Activated CD8-positive, alpha-beta memory T cell treated with anti-CD3 and anti-CD28 coated beads, Interleukin-2, amount 50 U/mL, for 24 hours (primary cell): ENCODE data around the gene HIP1R.
A peak's percentile ranks its signal among the peaks of the same experiment; 100 is the strongest.
"Not testable (repeated sequence)": the region's sequence is repeated elsewhere in the genome, so short reads cannot be mapped to it uniquely, and the experiment has no call there.

ENCODE experiments used
- DNase-seq: peaks from one replicate; pipeline ENCODE4 v3.0.0-alpha.2; 2020; ENCODE audit errors: extremely low read depth

HIP1R gene

DNA sequence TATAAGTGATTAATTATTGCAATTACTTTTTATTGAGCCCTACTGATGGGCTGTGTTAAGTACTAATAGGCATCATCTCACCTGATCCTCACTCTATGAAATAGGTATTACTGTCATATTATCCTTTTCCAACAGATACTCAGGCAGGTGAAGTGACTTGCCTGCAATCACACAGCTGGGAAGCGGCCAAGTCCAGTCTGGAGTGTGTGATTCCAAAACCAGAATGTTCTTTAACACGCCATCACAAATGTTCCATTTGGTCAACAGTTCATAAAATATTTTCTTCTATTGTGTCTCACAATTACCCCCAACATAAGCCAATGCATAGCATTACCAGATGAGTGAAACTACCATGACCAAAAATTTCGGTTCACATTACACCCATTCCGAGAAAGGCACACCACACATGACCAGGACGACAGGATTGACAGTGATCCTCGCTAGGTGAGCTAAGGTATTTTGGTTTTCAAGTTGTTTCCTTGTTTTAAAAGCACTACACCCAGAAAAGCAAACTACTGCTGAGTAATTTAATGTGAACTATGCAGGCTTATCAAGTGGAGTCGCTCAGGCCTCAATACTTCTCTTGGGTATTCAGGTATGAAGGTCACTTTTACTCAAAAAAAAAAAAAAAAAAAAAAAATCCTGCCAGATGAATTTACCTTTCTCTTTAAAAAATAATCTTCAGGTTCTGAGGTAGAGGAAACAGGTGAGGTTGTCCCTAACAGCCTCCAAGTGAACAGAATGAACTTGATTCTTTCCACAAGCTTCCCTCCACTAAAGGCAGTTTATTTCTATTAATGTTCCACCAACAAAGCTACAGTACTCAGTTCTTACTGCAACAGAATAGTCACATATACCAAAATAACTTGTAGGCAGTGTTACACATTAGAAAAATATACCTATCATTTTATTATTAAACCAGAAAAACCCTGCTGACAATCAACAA, 58.2 kb downstream of the HIP1R start:
- DNase-seq = no peak

DNA sequence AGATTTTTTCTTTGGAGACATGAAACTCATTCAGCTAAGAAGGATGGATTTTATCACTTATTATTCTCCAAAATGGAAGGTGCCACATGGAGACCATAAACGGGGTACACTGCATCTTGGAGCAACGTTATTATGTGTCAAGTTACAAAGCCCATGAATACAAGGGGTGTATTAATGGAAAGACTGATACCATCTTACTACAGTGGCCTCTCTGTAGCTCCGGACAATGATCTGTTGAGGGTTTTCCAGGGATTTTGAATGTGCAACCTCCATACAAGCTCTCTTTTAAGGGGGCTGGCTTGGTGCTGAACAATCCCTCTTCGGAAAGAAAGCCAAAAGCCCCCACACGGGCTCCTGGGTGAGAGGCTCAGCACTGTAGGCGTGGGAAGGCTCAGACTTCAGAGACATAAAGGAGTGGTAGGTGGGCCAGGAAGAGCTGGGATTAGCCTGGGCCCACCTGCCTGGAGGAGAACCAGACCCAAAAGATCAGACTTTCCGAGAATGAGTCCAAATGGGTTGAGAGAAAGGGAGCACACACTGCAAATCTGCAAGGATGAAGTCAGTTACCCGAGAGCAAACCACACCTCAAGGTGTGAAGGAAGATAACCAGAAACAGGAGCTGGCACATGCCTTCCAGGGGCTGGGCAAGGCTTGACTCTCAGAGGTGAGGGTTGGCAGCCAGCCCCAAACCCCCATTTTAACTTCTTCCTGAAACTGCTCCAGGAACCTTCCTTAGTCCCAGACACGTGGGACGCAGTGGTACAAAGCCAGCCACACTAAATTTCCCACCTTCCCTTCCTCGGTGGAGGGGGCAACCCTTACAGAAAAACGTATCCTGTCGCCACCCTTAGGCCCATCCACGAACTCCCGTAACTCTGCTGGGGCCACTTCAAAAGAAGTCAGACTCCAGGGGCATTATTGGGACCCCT, 59.2 kb downstream of the HIP1R start:
- DNase-seq = no peak

GRCh38 chr12:122895320-122895703, 60.1 kb downstream of the HIP1R start:
- DNase-seq = no peak

GRCh38 chr12:122895704-122896636, 60.7 kb downstream of the HIP1R start, which contains the start of gene VPS37B:
Gene VPS37B (minus strand): TSS chr12:122896124. CDS start chr12:122896062, 62 bp downstream.
- peak; percentile 66 for DNase-seq

DNA sequence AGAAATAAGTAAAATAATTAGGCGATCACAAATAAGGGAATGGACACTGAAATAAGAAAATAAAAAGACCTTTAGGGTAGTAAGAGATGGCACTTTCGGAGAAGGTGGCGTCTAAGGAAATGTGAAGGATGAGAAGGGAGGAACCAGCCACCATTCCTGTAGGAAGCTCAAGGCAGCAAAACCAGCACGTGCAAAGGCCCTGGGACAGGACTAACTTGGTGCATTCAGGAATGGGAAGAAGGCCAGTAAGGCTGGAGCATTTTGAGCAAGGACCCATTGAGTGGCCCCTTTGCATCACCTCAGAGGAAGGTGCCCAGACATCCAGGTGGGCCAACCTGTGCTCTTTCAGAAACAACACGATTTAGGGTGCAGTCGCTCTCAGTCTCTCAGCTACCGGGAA, 61.4 kb downstream of the HIP1R start:
- no peak for DNase-seq

DNA sequence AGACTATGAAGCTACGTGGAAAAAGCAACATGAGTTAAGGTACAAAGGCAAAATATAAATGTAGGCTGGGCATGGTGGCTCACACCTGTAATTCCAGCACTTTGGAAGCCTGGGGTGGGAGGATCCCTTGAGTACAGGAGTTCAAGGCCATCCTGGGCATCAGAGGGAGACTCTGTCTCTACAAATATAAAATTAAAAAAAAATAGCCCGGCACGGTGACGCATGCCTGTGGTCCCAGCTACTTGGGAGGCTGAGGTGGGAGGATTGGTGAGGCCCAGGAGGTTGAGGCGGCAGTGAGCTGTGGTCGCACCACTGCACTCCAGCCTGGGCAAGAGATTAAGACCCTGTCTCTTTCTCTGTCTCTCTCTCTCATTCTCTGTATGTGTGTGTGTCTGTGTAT, 64.6 kb downstream of the HIP1R start:
- DNase-seq = no peak

DNA sequence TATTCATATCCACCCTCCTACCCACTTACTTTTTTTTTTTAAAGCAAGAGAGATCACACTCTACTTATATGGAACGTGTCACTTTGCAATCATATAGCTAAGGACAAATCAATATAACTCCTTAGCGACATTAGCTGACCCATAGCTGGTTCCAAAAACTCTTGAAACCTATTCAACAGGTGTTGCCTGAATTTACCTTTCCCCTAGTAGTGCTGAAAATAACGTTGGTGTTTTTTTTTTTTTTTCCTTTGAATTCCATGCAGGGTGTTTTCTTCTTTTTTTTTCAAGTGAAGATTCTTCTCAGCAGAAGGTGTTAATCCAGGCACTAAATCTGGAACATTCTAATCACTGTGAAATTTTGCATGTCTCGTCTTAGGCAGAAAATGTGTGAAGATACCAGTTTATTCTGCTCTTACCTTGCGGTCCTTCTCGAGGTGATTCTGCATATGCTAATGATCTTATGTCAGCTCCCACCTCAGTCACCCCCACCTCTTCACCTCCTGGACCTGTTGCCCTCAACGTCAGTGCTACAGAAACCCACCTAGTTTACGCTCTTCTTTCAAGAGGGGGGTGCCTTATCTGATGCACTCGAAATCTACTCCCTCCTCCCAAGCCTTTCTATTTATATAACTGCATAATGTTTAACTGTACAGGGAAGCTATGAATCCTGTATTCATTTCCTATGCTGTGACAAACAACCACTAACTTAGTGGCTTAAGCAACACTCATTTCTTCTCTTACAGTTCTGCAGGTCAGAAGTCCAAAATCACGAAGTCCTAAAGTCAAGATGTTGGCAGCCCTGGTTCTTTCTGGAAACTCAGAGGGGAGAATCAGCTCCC, 67.8 kb downstream of the HIP1R start:
- DNase-seq = no peak

DNA sequence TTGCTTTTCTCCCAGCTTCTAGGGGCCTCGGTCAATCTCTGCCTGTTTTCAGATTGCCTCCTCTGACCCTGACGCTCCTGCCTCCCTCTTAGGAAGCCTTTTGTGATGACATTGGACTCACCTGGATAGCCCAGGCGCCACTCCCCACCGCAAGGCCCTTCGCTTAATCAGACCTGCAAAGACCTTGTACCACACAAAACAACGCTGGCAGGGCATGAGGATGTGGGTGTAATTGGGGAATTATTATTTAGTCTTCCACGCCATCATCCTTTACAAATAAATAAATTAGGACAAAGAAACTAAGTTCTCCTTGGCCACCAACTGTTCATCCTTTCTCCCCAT, 68.4 kb downstream of the HIP1R start:
- DNase-seq = no peak

- DNase-seq = not testable (repeated sequence)
Measured at GRCh38 chr12:122905258-122905657, 70.0 kb downstream of the HIP1R start.

DNA sequence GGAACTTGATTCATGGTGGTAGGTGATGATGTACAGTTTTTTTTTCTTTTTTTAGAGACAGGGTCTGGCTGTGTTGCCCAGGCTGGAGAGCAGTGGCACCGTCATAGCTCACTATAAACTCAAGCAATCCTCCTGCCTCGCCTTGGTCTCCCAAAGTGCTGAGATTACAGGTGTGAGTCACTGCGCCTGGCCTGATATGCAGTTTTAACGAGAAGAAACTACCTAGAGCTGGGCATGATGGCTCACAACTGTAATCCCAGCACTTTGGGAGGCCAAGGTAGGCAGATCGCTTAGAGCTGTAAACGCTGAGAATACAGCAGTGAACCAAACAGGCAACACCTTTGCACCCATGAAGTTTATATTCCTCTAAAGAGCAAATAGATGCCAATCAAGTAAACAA, 73.7 kb downstream of the HIP1R start:
- DNase-seq = no peak

DNA sequence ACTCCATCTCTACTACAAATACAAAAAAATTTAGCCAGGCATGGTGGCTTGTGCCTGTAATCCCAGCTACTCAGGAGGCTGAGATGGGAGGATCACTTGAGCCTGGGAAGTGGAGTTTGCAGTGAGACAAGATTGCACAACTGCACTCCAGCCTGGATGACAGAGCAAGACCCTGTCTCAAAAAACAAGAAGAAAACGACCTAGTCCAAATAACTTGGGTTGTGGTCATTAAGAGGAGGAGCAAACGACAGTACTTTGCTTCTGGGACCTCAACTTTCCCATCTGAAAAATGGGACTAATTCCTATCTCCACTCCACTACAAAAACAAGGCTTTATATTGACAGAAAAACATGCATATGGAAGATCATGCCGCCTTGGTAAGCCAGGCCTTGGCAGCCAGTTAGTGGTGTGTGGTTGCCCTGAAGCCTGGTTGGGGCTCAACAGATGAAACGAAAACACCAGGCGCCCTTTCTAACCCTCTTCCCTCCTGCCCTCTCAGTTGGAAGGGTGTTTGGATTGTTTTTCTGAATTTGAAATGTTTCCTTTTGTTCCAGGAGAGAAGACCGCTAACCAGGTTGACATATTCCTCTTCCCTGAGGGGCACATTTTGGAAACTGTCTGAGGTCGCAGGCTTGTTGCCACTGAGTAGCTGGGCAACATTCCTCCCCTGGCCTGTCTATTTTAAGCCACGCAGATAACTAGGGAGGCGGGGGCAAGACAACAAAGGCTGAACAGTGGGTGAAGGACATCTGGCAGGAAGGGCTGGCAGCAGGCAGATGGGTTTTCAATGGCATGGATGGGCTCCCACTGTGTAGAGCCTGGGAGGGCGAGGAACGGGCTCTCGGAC, 74.4 kb downstream of the HIP1R start:
- no peak for DNase-seq
